Right cardiac atrium (tissue), 5 donors: ENCODE results near the gene DPP10. TPM values are rescaled to one million over a fixed set of nuclear protein-coding genes. Genes with fewer than 3 reads are reported as not detected.

Experiments used
- ATAC-seq, 2 donors: fragments of 200-7000 bp; cut with Tn5 transposase; one replicate each; pipeline versions ENCODE4 v1.8.0 to v1.9.1; 2020; ENCODE audit warnings: moderate library complexity in 2 of 2, mild to moderate bottlenecking in 1 of 2
- DNase-seq, 3 donors: peaks; one replicate each; pipeline ENCODE4 v3.0.0-alpha.2; 2020
- H3K27ac ChIP-seq: one replicate; pipeline ENCODE4 v1.5.1; 2013; ENCODE audit warnings: mild to moderate bottlenecking, low read length, control low read depth, moderate library complexity
- H3K27me3 ChIP-seq: one replicate; pipeline ENCODE4 v1.6.1; 2013; ENCODE audit not compliant: control insufficient read depth, insufficient read depth
- H3K4me1 ChIP-seq: one replicate; pipeline ENCODE4 v1.6.1; 2013; ENCODE audit warnings: low read length; ENCODE audit not compliant: control insufficient read depth, insufficient read depth
- H3K4me3 ChIP-seq: one replicate; pipeline ENCODE4 v1.5.1; 2013; ENCODE audit warnings: low read length, control low read depth
- H3K9me3 ChIP-seq: one replicate; pipeline ENCODE4 v1.6.1; 2013; ENCODE audit warnings: low read length; ENCODE audit not compliant: control insufficient read depth
- WGBS: extraction: QIAGEN DNeasy Blood & Tissue Kit; methylation state at CpG from one replicate; pipeline ENCODE4 v1.1.7; 2013; 5-methylcytosine and 5-hydroxymethylcytosine counted together
- intact Hi-C, 4 donors: fragments of 100-400 bp; cut with DNase I; formaldehyde crosslinking; loops; one replicate each; pipeline versions ENCODE4 v1.11.0 to v1.14.0; 2022 to 2023
- polyA plus RNA-seq: library from polyadenylated mRNA; stranded (reverse); fragments of 200-250 nt; gene quantifications from one replicate; pipeline ENCODE4 v1.2.3, GENCODE V29; 2013
- total RNA-seq, 4 donors: library from RNA; stranded (reverse); fragmentation: NEBNext Ultra II Directional; extraction: Animal tissue kit (Norgen Biotek cat#: 25700); gene quantifications; one replicate each; pipeline ENCODE4 v1.2.1, GENCODE V29; 2021
- donor health status: healthy with polysubstance abuse.
- donor health status: DM: no; HTN: yes; CAD: no.
- donor health status: DM: no; HTN: no; CAD: no.
- donor health status: DM: no; HTN: yes; CAD: no; lungs with severe emphysema.
- donor health status: DM: yes; HTN: yes; CAD: no.

DPP10 gene
- total and polyA plus RNA-seq, 5 donors: 0.05 to 0.74 (median 0.23) TPM; not detected in 2

DNA sequence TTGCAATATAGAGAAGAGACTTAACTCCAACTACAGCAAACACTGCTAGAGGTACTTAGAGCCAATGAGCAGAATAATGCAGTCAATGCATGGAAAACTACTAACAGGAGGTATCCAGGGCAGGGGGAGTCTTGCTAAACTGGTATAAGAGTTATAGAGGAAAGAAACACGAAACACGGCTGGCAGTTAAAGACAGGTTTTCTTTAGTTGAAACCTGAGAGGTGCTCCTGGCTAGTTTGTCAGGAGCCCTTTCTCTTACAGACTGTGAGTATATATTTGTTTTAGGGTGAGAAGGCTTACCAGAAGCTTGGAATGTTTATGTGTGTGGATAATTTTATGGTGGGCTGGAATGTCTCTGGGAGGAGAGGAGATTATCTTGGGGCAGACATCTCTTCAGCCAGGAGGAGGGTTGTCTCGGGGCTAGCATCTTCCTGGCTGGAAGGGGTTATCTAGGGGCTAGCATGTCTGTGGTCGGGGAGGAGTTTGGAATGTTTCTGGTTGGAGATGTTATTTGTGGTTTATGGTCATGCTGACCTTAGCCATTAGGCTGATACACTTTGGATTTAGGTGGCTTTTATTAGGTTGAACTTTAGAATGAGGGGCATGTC lies 1048.8 kb downstream of the DPP10 start:
- Histone ChIP-seq H3K4me3 (no peak overlapping the region), H3K4me1 (no peaks in the 10 kb centered on the region), H3K9me3 (no peaks in the 10 kb centered on the region), H3K27me3 (no peaks in the 10 kb centered on the region), H3K27ac (no peak overlapping the region)
- ATAC-seq (no peak), DNase-seq (no peak)
- intact Hi-C loops: no loop called here
- 45% methylated on average over 4 of the region's 4 CpGs for WGBS

DNA sequence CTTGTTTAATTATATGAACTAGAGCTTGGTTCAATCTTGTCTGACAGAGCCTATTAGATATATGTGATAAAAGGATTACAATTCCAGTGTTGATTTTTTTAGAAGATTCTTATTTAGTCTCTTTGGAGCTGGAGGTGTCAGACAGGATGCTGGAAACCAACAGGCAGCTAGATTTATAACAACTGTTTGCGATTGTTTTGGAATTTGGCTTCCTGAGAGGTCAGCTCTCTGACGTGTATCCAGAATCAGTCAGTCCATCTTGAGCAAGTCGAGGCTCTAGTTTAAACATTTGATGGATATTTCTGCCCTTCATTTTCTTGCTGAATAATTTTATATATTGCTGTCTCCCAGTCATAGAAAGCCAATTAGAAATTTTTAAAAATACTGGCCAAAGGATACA lies 1062.9 kb downstream of the DPP10 start:
- ATAC-seq (no peak), DNase-seq (no peak)
- 21% methylated on average over 3 of the region's 3 CpGs for WGBS
- intact Hi-C loops: no loop called here
- H3K4me1 ChIP-seq: no peaks in the 10 kb centered on the region
- no peak overlapping the region for H3K4me3 ChIP-seq
- H3K27me3 ChIP-seq: no peaks in the 10 kb centered on the region
- no peak overlapping the region for H3K27ac ChIP-seq
- H3K9me3 ChIP-seq: no peaks in the 10 kb centered on the region

DNA sequence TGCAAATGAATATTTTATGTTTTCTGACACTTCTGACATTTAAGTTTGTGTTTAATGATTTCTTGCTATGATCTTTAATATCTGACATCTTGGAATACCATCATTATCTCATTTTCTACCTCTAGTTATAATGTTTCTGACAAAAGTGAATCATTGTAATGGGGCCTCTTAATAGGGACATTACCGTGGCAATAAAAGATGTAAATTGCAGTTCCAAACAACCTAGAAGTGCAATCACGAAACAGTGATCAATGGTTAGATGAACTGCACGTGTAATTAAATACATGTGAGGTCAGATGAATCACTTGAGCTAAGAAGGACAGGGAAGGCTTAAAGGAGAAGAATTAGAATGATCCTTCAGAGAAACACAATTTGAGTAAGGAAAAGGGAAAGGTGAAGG lies 1078.3 kb downstream of the DPP10 start:
- intact Hi-C loops: no loop called here
- no peak overlapping the region for H3K27ac ChIP-seq
- no peaks in the 10 kb centered on the region for H3K9me3 ChIP-seq
- 80% methylated on average over 3 of the region's 3 CpGs for WGBS
- no peaks in the 10 kb centered on the region for H3K27me3 ChIP-seq
- no peak overlapping the region for H3K4me3 ChIP-seq
- H3K4me1 ChIP-seq: no peaks in the 10 kb centered on the region
- no peak for DNase-seq
- ATAC-seq: no peak

DNA sequence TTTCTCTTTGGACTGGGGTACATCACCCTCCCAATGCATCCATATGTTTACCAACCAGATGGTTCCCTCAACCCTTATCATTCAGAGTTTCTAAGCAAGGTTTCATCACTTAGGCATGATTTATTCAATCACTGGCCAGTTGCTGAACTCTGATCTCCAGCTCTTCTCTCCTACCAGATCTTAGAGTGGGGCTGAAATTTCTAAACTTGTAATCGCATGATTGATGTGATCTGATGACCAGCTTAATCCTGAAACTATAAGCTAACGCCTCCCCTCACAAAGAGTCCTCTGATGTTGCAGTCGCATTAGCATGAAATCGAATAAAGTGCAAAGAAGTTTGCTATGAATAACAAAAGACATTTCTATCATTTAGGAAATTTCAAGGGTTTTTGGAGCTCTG lies 1082.0 kb downstream of the DPP10 start:
- no peak overlapping the region for H3K27ac ChIP-seq
- no peaks in the 10 kb centered on the region for H3K4me1 ChIP-seq
- no peak overlapping the region for H3K4me3 ChIP-seq
- 72% methylated on average over 4 of the region's 4 CpGs for WGBS
- intact Hi-C loops: no loop called here
- no peak for ATAC-seq
- H3K27me3 ChIP-seq: no peaks in the 10 kb centered on the region
- DNase-seq: no peak
- no peaks in the 10 kb centered on the region for H3K9me3 ChIP-seq

DNA sequence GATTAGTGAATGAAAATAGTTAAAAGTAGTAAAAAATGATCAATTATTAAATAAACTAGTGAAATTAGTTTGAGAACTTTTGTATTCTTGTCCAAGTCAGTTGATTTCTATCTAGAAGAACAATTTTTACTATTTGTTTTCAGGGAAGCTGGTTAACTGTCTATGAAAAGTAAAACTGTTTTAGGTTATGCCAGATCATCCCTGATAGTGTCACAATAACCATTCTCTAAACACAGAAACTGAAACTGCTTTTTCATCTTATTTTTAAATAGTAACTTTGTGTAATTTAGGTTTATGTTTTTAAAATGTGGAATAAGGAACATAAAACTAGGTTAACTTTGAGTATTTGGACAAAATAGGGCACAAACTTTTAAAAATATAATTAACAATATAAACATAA lies 1087.2 kb downstream of the DPP10 start:
- intact Hi-C loops: no loop called here
- Histone ChIP-seq H3K4me3 (no peak overlapping the region), H3K4me1 (no peaks in the 10 kb centered on the region), H3K27ac (no peak overlapping the region), H3K27me3 (no peaks in the 10 kb centered on the region), H3K9me3 (no peaks in the 10 kb centered on the region)
- DNase-seq: no peak
- ATAC-seq: no peak

DNA sequence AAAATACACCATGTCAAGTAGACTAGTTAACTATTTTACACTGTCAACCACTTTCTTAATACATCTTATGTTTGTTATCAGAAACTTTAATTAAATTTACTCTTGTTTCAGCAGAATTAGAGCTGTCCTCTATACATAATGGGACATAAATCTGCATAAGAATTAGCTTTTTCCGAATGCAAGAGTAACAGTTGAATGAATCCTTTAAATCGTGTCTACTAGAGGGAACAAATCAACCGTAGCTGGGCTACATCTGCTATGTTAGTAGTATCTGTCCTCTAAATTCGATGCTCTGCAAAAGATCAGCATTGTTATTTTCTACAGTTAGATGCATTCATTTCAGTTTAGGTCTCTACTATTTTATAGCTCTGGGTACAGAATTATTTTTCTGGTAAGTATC lies 1090.6 kb downstream of the DPP10 start:
- DNase-seq (no peak), ATAC-seq (no peak)
- WGBS: 76% methylated on average over 4 of the region's 4 CpGs
- intact Hi-C loops: no loop called here
- H3K27me3 ChIP-seq: no peaks in the 10 kb centered on the region
- H3K4me1 ChIP-seq: no peaks in the 10 kb centered on the region
- H3K27ac ChIP-seq: no peak overlapping the region
- no peak overlapping the region for H3K4me3 ChIP-seq
- no peaks in the 10 kb centered on the region for H3K9me3 ChIP-seq

DNA sequence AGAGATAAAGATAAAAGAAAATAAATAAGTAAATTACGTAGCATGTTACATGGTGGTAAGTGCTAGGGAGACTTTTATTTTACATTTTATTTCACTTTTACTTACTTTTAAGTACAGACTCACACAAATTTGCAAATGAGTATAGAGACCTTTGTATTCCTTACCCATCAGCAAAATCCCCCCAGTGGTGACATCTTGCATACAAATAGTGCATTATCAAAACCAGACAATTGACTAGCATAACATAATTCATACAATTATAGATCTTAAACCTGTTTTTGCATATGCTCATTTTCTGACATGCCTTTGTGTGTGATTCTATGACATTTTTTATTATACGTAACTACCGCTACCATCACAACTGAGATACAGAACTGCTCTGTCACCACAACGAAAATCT lies 1099.4 kb downstream of the DPP10 start:
- DNase-seq (no peak), ATAC-seq (no peak)
- H3K4me1 ChIP-seq: no peaks in the 10 kb centered on the region
- no peak overlapping the region for H3K4me3 ChIP-seq
- intact Hi-C loops: no loop called here
- WGBS: 91% methylated on average over 4 of the region's 4 CpGs
- H3K27ac ChIP-seq: no peak overlapping the region
- H3K27me3 ChIP-seq: no peaks in the 10 kb centered on the region
- H3K9me3 ChIP-seq: no peaks in the 10 kb centered on the region

DNA sequence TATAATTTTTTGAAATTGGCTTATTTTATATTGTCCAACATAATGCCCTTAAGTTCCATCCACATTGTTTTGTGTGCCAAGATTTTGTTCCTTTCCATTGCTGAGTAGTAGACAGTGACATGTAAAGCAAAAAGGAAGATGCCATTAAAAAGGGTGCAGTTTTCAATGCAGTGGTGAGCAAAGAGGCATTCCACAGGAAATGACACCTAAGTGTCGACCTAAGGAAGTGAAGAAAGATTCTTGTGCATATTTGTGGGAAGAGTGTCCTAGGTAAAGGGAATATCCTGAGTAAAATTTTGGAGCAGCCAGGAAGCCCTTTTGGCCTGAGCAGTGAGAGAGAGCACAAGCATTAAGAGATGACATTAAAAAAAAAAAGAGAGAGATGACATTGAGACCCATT lies 1099.9 kb downstream of the DPP10 start:
- no peak overlapping the region for H3K4me3 ChIP-seq
- no peaks in the 10 kb centered on the region for H3K9me3 ChIP-seq
- ATAC-seq: no peak
- H3K4me1 ChIP-seq: no peaks in the 10 kb centered on the region
- 61% methylated on average over 1 of the region's 1 CpG for WGBS
- no peak for DNase-seq
- no peaks in the 10 kb centered on the region for H3K27me3 ChIP-seq
- no peak overlapping the region for H3K27ac ChIP-seq
- intact Hi-C loops: no loop called here

DNA sequence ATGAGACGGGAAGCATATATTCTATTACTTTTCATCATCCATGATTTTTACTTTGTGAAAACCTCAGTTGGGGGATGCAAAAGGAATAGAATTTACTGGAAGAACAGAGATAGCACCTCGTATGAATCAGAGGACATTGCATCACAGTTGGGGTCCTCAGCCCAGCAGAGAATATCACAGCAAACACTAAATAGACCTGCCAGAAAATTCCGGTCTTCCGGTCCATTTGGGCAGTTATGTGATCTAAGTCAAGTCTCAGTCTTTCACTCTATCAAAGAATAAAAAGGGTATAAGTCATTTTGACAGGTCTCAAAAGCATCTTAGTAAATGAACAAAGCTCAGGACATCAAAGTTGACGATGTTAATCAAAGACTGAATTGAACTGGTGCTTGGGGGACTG lies 1100.6 kb downstream of the DPP10 start:
- ATAC-seq: no peak
- intact Hi-C loops: no loop called here
- WGBS: 71% methylated on average over 5 of the region's 5 CpGs
- H3K4me1 ChIP-seq: no peaks in the 10 kb centered on the region
- H3K27me3 ChIP-seq: no peaks in the 10 kb centered on the region
- no peaks in the 10 kb centered on the region for H3K9me3 ChIP-seq
- H3K27ac ChIP-seq: no peak overlapping the region
- no peak overlapping the region for H3K4me3 ChIP-seq
- DNase-seq: no peak

DNA sequence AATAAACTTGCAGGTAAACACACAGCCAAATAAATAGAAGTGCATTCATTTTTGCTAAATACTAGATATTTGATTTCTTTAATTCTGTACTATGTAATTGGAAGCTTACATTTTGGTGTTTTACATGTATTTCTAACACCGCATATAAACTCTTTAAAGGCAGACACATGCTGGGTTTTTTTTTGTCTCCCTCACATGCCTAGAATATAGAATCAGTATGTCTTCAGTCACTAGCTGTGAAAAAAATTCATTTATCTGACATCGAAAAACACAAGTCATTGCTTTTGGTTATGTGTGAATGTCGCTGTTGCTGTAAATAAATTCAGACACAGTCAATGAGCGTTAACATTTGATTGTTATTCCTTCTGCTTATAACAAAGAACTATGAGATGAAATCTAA lies 1101.0 kb downstream of the DPP10 start:
- ATAC-seq (no peak), DNase-seq (no peak)
- Histone ChIP-seq H3K4me3 (no peak overlapping the region), H3K27me3 (no peaks in the 10 kb centered on the region), H3K9me3 (no peaks in the 10 kb centered on the region), H3K4me1 (no peaks in the 10 kb centered on the region), H3K27ac (no peak overlapping the region)
- WGBS: 86% methylated on average over 4 of the region's 4 CpGs
- intact Hi-C loops: no loop called here

DNA sequence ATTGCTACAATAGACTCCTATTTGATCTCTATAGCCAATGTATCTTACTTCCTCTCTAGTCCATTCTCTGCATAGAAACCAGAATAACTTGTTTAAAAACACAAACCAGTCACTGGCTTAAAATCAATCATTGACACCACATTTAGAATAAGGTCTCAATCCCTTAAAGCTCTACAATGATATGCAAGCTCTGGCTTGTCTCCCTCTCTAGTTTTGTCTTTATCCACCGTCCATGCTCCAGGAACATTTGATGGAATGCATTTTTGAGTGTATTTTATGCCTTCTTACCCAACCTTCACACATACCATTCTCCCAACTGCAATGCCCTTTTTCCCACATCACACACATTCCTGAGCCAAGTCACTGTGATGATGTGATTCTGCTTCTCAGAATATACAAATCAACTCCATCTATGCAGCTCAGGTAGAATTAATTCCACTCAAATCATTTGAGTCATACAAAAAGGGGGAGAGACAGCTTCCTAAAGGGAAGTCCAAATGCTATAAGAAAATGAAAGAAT lies 1107.2 kb downstream of the DPP10 start:
- DNase-seq: no peak
- ATAC-seq: no peak
- no peak overlapping the region for H3K4me3 ChIP-seq
- intact Hi-C loops: no loop called here
- no peaks in the 10 kb centered on the region for H3K27me3 ChIP-seq
- WGBS: 48% methylated on average over 1 of the region's 1 CpG
- no peaks in the 10 kb centered on the region for H3K9me3 ChIP-seq
- no peaks in the 10 kb centered on the region for H3K4me1 ChIP-seq
- H3K27ac ChIP-seq: no peak overlapping the region

DNA sequence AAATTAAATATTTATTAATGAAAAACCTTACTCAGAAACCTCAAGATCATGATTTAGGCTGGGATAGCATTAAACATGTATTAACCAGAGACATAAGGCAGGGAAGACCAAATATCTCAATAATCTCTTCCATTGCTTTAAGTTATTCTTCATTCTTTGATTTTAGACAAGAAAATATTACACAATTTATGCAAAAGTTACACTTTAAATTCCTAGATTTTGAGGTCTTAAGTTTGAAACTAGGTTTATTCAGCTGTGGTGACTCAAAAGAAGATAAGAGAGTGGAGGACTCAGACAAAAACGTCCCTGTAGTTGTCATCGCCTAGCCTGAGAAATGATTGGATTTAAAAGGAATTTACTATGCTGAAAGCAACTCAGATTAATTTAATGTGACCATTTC lies 1110.3 kb downstream of the DPP10 start:
- Histone ChIP-seq H3K4me3 (no peak overlapping the region), H3K27me3 (no peaks in the 10 kb centered on the region), H3K27ac (no peak overlapping the region), H3K9me3 (no peaks in the 10 kb centered on the region), H3K4me1 (no peaks in the 10 kb centered on the region)
- DNase-seq (no peak), ATAC-seq (no peak)
- intact Hi-C loops: no loop called here
- WGBS: 37% methylated on average over 2 of the region's 2 CpGs
